Endothelial cell (in vitro differentiated cells): ENCODE measurements around the gene GALNT3. TPM values are rescaled to one million over a fixed set of nuclear protein-coding genes. Genes with fewer than 3 reads are reported as not detected.

Experiments used
- DNase-seq: peaks from one replicate; pipeline ENCODE4 v3.0.0; 2021; ENCODE audit warnings: low spot score
- H3K27ac Mint-ChIP-seq: one replicate; pipeline ENCODE4 v1.8.0; 2021; ENCODE audit warnings: mixed read lengths, inconsistent platforms; ENCODE audit not compliant: unreplicated experiment
- H3K27me3 Mint-ChIP-seq: one replicate; pipeline ENCODE4 v1.8.0; 2021; ENCODE audit warnings: mild to moderate bottlenecking, moderate library complexity, mixed read lengths, inconsistent platforms; ENCODE audit not compliant: unreplicated experiment
- H3K36me3 Mint-ChIP-seq: one replicate; pipeline ENCODE4 v1.8.0; 2021; ENCODE audit warnings: mild to moderate bottlenecking, low read depth, mixed read lengths, inconsistent platforms; ENCODE audit not compliant: unreplicated experiment
- H3K4me1 Mint-ChIP-seq: one replicate; pipeline ENCODE4 v1.8.0; 2021; ENCODE audit warnings: mild to moderate bottlenecking, mixed read lengths, inconsistent platforms; ENCODE audit not compliant: unreplicated experiment
- H3K4me3 Mint-ChIP-seq: one replicate; pipeline ENCODE4 v1.8.0; 2021; ENCODE audit warnings: mild to moderate bottlenecking, mixed read lengths, inconsistent platforms; ENCODE audit not compliant: unreplicated experiment
- H3K9me3 Mint-ChIP-seq: one replicate; pipeline ENCODE4 v1.8.0; 2021; ENCODE audit warnings: mixed read lengths, inconsistent platforms; ENCODE audit not compliant: unreplicated experiment
- total RNA-seq: library from RNA; stranded (reverse); fragmentation: NEBNext Ultra II Directional; extraction: Animal tissue kit (Norgen Biotek cat#: 25700); gene quantifications from one replicate; pipeline ENCODE4 v1.2.1, GENCODE V29; 2021; ENCODE audit not compliant: unreplicated experiment
- TF ChIP-seq, protein P1 (sequence below): fragments of 200-600 bp; sonication (generic); IDR thresholded peaks from one replicate; pipeline ENCODE4 v1.5.0; 2021; ENCODE audit warnings: antibody characterized with exemption; ENCODE audit not compliant: unreplicated experiment

Gene GALNT3
- total RNA-seq, 1 donor from 2014 or later = 3.6 TPM

DNA sequence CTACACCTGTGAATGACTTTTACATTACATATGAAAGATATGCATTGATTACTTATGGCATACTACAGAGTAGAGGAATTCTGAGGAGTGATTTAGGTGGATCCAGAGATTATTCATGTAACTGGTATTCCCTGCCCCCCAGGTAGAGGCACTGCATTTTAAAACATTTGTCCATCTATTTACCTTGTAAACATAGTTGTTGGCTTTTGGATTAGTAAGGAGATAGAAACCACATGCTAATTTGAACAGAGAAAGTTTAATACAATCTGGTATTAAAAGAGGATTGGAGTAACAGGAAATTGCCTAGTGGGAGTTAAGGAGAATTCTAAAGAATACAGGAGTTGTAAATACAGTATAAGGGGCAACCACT lies 15.9 kb downstream of the GALNT3 start:
- no peak for DNase-seq
- Mint-ChIP-seq H3K4me3 (no peak overlapping the region), H3K36me3 (peaks cover 7% of the 10 kb centered on the region), H3K27me3 (no peaks in the 10 kb centered on the region), H3K27ac (no peak overlapping the region), H3K4me1 (peaks cover 6% of the 10 kb centered on the region), H3K9me3 (no peaks in the 10 kb centered on the region)
- TF ChIP-seq, protein P1, sequence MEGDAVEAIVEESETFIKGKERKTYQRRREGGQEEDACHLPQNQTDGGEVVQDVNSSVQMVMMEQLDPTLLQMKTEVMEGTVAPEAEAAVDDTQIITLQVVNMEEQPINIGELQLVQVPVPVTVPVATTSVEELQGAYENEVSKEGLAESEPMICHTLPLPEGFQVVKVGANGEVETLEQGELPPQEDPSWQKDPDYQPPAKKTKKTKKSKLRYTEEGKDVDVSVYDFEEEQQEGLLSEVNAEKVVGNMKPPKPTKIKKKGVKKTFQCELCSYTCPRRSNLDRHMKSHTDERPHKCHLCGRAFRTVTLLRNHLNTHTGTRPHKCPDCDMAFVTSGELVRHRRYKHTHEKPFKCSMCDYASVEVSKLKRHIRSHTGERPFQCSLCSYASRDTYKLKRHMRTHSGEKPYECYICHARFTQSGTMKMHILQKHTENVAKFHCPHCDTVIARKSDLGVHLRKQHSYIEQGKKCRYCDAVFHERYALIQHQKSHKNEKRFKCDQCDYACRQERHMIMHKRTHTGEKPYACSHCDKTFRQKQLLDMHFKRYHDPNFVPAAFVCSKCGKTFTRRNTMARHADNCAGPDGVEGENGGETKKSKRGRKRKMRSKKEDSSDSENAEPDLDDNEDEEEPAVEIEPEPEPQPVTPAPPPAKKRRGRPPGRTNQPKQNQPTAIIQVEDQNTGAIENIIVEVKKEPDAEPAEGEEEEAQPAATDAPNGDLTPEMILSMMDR = no peak

DNA sequence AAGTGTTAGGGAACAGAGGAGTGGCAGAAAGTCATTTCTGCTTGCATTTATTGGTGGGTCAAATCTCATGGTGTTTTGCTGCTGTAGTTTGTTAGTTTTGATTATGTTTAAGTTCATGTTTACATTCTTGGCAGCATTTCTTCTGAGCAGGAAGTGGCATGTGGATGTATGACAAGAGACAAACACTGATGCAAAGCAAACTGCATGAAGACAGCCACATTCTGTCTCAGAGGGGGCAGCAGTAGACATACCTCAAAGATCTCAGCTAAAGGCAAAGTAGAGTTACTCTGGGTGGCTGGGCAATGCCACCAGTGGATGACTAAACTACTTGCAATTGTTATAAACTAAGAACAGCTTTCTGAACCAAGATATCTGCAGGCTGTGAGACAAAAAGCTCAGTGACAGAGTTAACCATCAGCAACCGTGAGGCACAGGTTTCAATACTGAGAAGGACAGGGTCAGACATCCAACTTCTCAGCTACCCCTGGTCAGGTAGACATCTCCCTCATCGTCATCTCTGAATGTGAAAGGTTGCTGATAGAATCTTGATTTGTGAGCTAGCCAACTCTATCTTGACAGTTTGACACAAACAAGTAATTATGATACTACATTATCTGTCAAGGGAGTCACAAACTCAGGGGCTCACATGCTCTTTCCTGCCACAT lies 16.4 kb downstream of the GALNT3 start:
- TF ChIP-seq, protein P1 = no peak
- H3K9me3 Mint-ChIP-seq = no peaks in the 10 kb centered on the region
- no peaks in the 10 kb centered on the region for H3K27me3 Mint-ChIP-seq
- DNase-seq = no peak
- H3K36me3 Mint-ChIP-seq = peaks cover 7% of the 10 kb centered on the region
- no peak overlapping the region for H3K27ac Mint-ChIP-seq
- no peak overlapping the region for H3K4me3 Mint-ChIP-seq
- H3K4me1 Mint-ChIP-seq = peaks cover 6% of the 10 kb centered on the region

DNA sequence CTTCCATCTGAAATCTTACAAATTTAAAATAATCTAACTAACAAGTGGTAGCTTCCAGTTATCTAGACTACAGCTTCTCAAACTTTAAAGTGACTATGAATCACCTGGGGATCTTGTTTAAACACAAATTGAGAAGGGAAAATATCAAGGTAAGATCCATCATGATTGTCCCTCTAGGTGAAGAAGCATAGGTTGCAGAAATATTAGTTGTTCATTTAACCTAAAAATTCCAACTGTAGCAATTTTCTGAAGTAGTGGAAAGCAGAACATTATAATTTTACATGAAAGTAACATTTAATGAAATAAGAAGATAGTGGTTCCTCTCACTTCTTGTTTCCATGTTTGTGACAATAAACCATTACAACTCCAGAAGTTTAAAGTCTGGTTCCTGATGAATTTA lies 17.3 kb downstream of the GALNT3 start:
- H3K27ac Mint-ChIP-seq = no peak overlapping the region
- H3K27me3 Mint-ChIP-seq = no peaks in the 10 kb centered on the region
- TF ChIP-seq, protein P1 = no peak
- DNase-seq = no peak
- peaks cover 6% of the 10 kb centered on the region for H3K4me1 Mint-ChIP-seq
- no peak overlapping the region for H3K4me3 Mint-ChIP-seq
- H3K36me3 Mint-ChIP-seq = peaks cover 7% of the 10 kb centered on the region
- H3K9me3 Mint-ChIP-seq = no peaks in the 10 kb centered on the region

DNA sequence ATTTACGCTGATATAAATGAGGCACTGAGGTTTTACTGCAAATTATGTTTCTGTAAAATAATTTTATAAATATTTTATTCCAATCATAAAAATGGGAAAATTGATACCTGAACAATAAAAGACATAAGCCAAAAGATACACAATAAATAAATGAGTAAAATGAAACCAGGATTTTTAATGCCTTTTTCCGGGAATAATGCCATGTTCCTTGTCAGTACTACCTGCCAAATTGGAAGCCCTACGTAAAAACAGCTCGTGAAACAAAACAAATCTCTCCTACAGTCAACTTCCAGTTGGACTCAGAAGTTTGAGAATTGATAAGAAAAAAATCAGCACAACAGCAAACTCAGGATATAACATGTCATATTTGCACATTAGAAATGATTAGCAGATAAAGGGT lies 18.0 kb downstream of the GALNT3 start:
- H3K4me3 Mint-ChIP-seq = no peak overlapping the region
- H3K4me1 Mint-ChIP-seq = peaks cover 6% of the 10 kb centered on the region
- no peaks in the 10 kb centered on the region for H3K9me3 Mint-ChIP-seq
- DNase-seq = no peak
- peaks cover 7% of the 10 kb centered on the region for H3K36me3 Mint-ChIP-seq
- no peaks in the 10 kb centered on the region for H3K27me3 Mint-ChIP-seq
- no peak overlapping the region for H3K27ac Mint-ChIP-seq
- TF ChIP-seq, protein P1 = no peak

DNA sequence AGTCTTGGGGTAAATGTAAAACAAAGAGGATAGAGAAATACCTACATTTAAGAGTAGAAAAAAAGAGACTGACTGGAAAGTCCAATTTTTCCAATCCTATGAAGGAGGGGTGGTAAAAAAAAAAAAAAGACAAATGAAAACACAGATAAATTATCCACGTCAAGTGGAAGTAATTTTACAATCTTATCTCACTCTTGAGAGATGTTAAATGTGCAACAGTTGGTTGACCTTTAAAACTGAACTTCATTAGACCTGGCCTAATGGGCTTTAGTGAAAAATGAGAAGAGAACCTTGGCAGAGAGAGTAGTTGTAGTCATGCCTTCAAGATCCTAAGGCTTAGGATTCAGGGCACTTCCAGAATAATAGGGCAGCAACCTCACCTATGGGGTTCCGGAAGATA lies 20.4 kb downstream of the GALNT3 start:
- DNase-seq = no peak
- TF ChIP-seq, protein P1 = no peak
- Mint-ChIP-seq H3K9me3 (no peaks in the 10 kb centered on the region), H3K4me1 (peaks cover 6% of the 10 kb centered on the region), H3K27me3 (no peaks in the 10 kb centered on the region), H3K4me3 (no peak overlapping the region), H3K36me3 (peaks cover 3% of the 10 kb centered on the region), H3K27ac (no peak overlapping the region)
